Lower leg skin (tissue), 4 donors: ENCODE results near the gene APBA1. TPM values are rescaled to one million over a fixed set of nuclear protein-coding genes. Genes with fewer than 3 reads are reported as not detected.

Experiments
- DNase-seq, 2 donors: peaks; one replicate each; pipeline ENCODE4 v3.0.0-alpha.2; 2019; ENCODE audit warnings: low spot score in 2 of 2
- H3K4me3 ChIP-seq: fragments of 200-600 bp; sonication (generic); 2 replicates; pipeline ENCODE4 v1.5.1; 2017; ENCODE audit warnings: mild to moderate bottlenecking, low read depth; ENCODE audit not compliant: poor library complexity, severe bottlenecking
- POLR2A ChIP-seq, 2 donors: fragments of 450-650 bp; IDR thresholded peaks; one replicate each; pipeline ENCODE4 v1.6.1; 2016 to 2017; ENCODE audit warnings: antibody characterized with exemption in 2 of 2, mild to moderate bottlenecking in 1 of 2, moderate library complexity in 1 of 2
- WGBS, 2 donors: methylation state at CpG; one replicate each; pipeline ENCODE4 v1.1.5; 2018; 5-methylcytosine and 5-hydroxymethylcytosine counted together
- intact Hi-C: fragments of 100-400 bp; cut with DNase I; formaldehyde crosslinking; loops from one replicate; pipeline ENCODE4 v1.15.0; 2023; ENCODE audit warnings: low total_unique reads
- total RNA-seq, 4 donors: library from RNA; depleted of rRNA; stranded (reverse); fragments of >200 nt; gene quantifications; one replicate each; pipeline ENCODE4 v1.1.0, GENCODE V29; 2016
- TF ChIP-seq, protein P1 (sequence below), 3 donors: fragments of 450-650 bp; IDR thresholded peaks; one replicate each; pipeline ENCODE4 v1.5.1; 2016; ENCODE audit warnings: antibody characterized with exemption in 3 of 3, mild to moderate bottlenecking in 3 of 3, moderate library complexity in 2 of 3

Gene APBA1
- total RNA-seq, 4 donors from 2014 or later, result 4.9 to 12.7 (median 8.7) TPM

GRCh38 chr9:69476016-69476415 lies 196.2 kb downstream of the APBA1 start:
- no peak for TF ChIP-seq POLR2A (IDR thresholded peaks at IDR 0.05)
- TF ChIP-seq, protein P1, sequence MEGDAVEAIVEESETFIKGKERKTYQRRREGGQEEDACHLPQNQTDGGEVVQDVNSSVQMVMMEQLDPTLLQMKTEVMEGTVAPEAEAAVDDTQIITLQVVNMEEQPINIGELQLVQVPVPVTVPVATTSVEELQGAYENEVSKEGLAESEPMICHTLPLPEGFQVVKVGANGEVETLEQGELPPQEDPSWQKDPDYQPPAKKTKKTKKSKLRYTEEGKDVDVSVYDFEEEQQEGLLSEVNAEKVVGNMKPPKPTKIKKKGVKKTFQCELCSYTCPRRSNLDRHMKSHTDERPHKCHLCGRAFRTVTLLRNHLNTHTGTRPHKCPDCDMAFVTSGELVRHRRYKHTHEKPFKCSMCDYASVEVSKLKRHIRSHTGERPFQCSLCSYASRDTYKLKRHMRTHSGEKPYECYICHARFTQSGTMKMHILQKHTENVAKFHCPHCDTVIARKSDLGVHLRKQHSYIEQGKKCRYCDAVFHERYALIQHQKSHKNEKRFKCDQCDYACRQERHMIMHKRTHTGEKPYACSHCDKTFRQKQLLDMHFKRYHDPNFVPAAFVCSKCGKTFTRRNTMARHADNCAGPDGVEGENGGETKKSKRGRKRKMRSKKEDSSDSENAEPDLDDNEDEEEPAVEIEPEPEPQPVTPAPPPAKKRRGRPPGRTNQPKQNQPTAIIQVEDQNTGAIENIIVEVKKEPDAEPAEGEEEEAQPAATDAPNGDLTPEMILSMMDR (IDR thresholded peaks at IDR 0.05), result no peak
- intact Hi-C loops, result no loop called here
- WGBS, 2 donors, result 48 to 62% methylated on average over 6 of the region's 6 CpGs
- H3K4me3 ChIP-seq, result no peak overlapping the region
- no peak for DNase-seq

- no peak for TF ChIP-seq POLR2A (IDR thresholded peaks at IDR 0.05)
- TF ChIP-seq, protein P1 (IDR thresholded peaks at IDR 0.05), result no peak
- WGBS, 2 donors, result 81 to 82% methylated on average over 4 of the region's 4 CpGs
- no peak for DNase-seq
- H3K4me3 ChIP-seq, result no peak overlapping the region
- intact Hi-C loops, result no loop called here
Measured at GRCh38 chr9:69474821-69475220, 197.3 kb downstream of the APBA1 start.

- no peak for TF ChIP-seq POLR2A (IDR thresholded peaks at IDR 0.05)
- TF ChIP-seq, protein P1 (IDR thresholded peaks at IDR 0.05), result no peak
- WGBS, 2 donors, result 75 to 81% methylated on average over 2 of the region's 2 CpGs
- H3K4me3 ChIP-seq, result no peak overlapping the region
- DNase-seq, result no peak
- intact Hi-C loops, result no loop called here
Measured at GRCh38 chr9:69472101-69472620, 200.0 kb downstream of the APBA1 start.

DNA sequence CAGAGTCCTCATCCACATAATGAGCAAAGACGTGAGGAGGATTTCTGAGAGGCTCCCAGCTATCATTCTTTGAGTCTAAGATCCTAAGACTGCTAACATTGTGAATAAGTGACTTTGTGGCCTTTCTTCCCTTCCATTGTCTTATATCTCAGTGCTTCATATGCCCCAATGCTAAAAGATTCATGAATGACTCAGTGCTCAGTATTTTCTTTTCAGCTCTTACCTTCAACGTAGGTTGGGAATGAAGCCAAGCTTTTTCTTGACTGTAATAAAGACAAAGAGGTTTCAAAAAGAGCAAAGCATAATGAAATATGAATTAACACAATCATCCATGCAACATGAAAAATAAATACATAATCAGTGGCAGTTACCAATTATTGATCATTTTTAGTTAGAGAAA lies 200.7 kb downstream of the APBA1 start:
- 59 to 77% methylated on average over 2 of the region's 2 CpGs for WGBS, 2 donors
- TF ChIP-seq POLR2A (IDR thresholded peaks at IDR 0.05), result no peak
- TF ChIP-seq, protein P1 (IDR thresholded peaks at IDR 0.05), result no peak
- no peak overlapping the region for H3K4me3 ChIP-seq
- DNase-seq, result no peak
- intact Hi-C loops, result no loop called here

DNA sequence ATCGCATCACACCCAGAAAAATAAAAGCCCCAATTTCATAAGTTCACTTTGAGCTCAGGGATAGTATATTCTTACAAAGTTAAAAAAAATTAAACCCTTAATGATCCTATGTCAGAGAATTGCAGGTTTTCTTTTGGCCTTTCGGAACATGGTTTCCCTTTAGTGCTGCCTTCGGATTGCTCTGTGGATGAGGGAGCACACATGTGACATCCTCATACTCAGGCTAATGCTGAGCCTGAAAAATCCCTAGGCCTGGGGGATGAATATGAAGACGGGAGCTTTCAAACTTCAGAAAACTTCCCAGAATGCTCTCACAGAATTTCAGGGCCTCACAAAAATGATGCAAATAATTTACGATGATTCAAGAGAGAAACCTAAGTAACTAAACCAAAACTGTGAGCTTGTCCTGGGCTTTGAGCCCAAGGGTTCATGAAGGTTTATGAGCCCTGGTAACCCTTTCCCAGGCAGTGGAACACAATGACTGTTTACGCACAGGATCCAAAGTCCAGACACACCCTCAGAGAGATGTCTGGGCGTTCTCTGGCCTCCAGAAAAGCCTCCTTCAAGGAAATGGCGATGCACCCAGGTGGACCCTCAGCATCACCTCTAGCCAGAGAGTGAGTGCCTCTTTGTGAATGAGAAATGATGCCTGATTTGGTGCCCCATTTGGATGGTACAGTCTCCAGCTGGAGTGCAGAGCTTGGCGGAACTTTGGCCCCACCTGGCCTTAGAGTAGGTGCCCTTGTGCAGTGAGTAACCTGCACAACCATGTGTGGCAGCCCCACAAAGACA lies 201.8 kb downstream of the APBA1 start:
- intact Hi-C loops, result no loop called here
- no peak for DNase-seq
- WGBS, 2 donors, result 92 to 94% methylated on average over 9 of the region's 9 CpGs
- H3K4me3 ChIP-seq, result no peak overlapping the region
- TF ChIP-seq POLR2A (IDR thresholded peaks at IDR 0.05), result no peak
- TF ChIP-seq, protein P1 (IDR thresholded peaks at IDR 0.05), result no peak
